ENCODE measurements around the gene VPS13A. TPM values are rescaled to one million over a fixed set of nuclear protein-coding genes. Genes with fewer than 3 reads are reported as not detected.

VPS13A gene
- total RNA-seq, 3 donors from 2014 or later: 48.7 to 62.6 (median 49.2) TPM

- intact Hi-C loops (cut with DNase I, micrococcal nuclease): no loop called here
- H3K4me3 ChIP-seq: no peak overlapping the region
- no peaks in the 10 kb centered on the region for H3K9me3 ChIP-seq
- DNase-seq (no peak), ATAC-seq (no peak)
- H3K4me1 ChIP-seq (ENCODE audit: low read depth): no peaks in the 10 kb centered on the region
- no peaks in the 10 kb centered on the region for H3K36me3 ChIP-seq (ENCODE audit: low read depth)
- no peak for TF ChIP-seq CTCF (IDR thresholded peaks at IDR 0.05)
These were observed 128.5 kb downstream of the VPS13A start for GRCh38 chr9:77305622-77306400.

- Histone ChIP-seq H3K4me1 (ENCODE audit: low read depth) (no peaks in the 10 kb centered on the region), H3K4me3 (no peak overlapping the region), H3K9me3 (no peaks in the 10 kb centered on the region), H3K36me3 (ENCODE audit: low read depth) (no peaks in the 10 kb centered on the region)
- TF ChIP-seq CTCF (IDR thresholded peaks at IDR 0.05): no peak
- intact Hi-C loops (cut with DNase I, micrococcal nuclease): no loop called here
- ATAC-seq: no peak
- DNase-seq: no peak
These were observed 129.8 kb downstream of the VPS13A start for GRCh38 chr9:77307166-77307565.

DNA sequence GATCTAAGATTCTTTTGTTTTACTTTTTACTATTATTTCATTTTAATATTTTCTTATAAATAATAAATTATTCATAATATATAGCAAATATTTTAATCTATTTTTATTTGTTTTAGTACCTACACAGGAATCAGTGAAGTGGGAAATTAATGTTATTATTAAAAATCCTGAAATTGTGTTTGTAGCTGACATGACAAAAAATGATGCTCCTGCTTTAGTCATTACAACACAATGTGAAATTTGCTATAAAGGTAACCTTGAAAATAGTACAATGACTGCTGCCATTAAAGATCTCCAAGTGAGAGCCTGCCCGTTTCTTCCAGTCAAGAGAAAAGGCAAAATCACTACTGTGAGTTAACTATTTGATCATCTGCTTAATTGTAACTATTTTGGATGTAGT lies 138.7 kb downstream of the VPS13A start:
- H3K4me1 ChIP-seq (ENCODE audit: low read depth): no peaks in the 10 kb centered on the region
- no peak overlapping the region for H3K4me3 ChIP-seq
- TF ChIP-seq CTCF (IDR thresholded peaks at IDR 0.05): no peak
- H3K9me3 ChIP-seq: no peaks in the 10 kb centered on the region
- DNase-seq: no peak
- intact Hi-C loops (cut with DNase I, micrococcal nuclease): no loop called here
- H3K36me3 ChIP-seq (ENCODE audit: low read depth): no peaks in the 10 kb centered on the region
- ATAC-seq: no peak

GRCh38 chr9:77325058-77325457 lies 147.7 kb downstream of the VPS13A start:
- no peak for TF ChIP-seq CTCF (IDR thresholded peaks at IDR 0.05)
- Histone ChIP-seq H3K9me3 (no peaks in the 10 kb centered on the region), H3K36me3 (ENCODE audit: low read depth) (no peaks in the 10 kb centered on the region), H3K4me1 (ENCODE audit: low read depth) (no peaks in the 10 kb centered on the region), H3K4me3 (no peak overlapping the region)
- DNase-seq: no peak
- intact Hi-C loops (cut with DNase I, micrococcal nuclease): no loop called here
- ATAC-seq: no peak

DNA sequence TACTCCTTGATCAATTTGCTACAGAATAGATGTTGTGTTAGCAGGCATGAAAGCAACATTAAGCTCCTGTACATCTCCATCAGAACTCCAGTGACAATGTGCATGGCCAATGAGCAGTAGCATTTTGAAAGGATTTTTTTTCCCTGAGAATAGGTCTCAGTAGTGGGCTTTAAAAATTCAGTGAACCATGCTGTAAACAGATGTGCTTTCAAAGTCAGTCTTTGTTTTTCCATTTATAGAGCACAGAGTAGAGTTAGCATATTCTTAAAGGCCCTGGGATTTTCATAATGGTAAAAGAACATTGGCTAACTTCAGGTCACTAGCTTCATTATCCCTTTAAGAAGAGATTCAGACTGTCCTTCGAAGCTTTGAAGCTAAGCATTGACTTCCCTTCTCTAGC lies 150.8 kb downstream of the VPS13A start:
- no peaks in the 10 kb centered on the region for H3K9me3 ChIP-seq
- no peaks in the 10 kb centered on the region for H3K4me1 ChIP-seq (ENCODE audit: low read depth)
- no peak for TF ChIP-seq CTCF (IDR thresholded peaks at IDR 0.05)
- no peak overlapping the region for H3K4me3 ChIP-seq
- intact Hi-C loops (cut with DNase I, micrococcal nuclease): no loop called here
- no peak for ATAC-seq
- H3K36me3 ChIP-seq (ENCODE audit: low read depth): no peaks in the 10 kb centered on the region
- DNase-seq: no peak

All from mucosa of descending colon (tissue), 3 donors.